GM19395 (cell line): ENCODE measurements around the gene DEFB108B.
A peak's percentile ranks its signal among the peaks of the same experiment; 100 is the strongest.
"Not testable (repeated sequence)": the region's sequence is repeated elsewhere in the genome, so short reads cannot be mapped to it uniquely, and the experiment has no call there.

ENCODE experiments used
- ATAC-seq: cut with Tn5 transposase; IDR thresholded peaks from one replicate; pipeline ENCODE4 v1.9.1; 2021; ENCODE audit warnings: mild to moderate bottlenecking, moderate library complexity; ENCODE audit not compliant: unreplicated experiment

The DEFB108B gene

GRCh38 chr11:71832811-71833210, at the start of gene DEFB108B:
Gene DEFB108B (plus strand): TSS chr11:71833200. CDS start chr11:71833200, 0 bp downstream.
- not testable (repeated sequence) for ATAC-seq

GRCh38 chr11:71786114-71786847, 46.7 kb upstream of the DEFB108B start:
- ATAC-seq: not testable (repeated sequence)

- ATAC-seq: peak; percentile 97
Measured at GRCh38 chr11:71786848-71787097, 46.2 kb upstream of the DEFB108B start.

GRCh38 chr11:71787098-71787823, 45.7 kb upstream of the DEFB108B start:
- peak; percentile 96 for ATAC-seq

- ATAC-seq: not testable (repeated sequence)
Measured at GRCh38 chr11:71787824-71788454, 45.1 kb upstream of the DEFB108B start.

GRCh38 chr11:71789444-71790196, 43.4 kb upstream of the DEFB108B start:
- ATAC-seq: not testable (repeated sequence)

GRCh38 chr11:71791111-71791510, 41.9 kb upstream of the DEFB108B start:
- ATAC-seq: not testable (repeated sequence)

- not testable (repeated sequence) for ATAC-seq
Measured at GRCh38 chr11:71792621-71793235, 40.3 kb upstream of the DEFB108B start.

- ATAC-seq: not testable (repeated sequence)
Measured at GRCh38 chr11:71794386-71795040, 38.5 kb upstream of the DEFB108B start.

GRCh38 chr11:71795236-71795635, 37.8 kb upstream of the DEFB108B start:
- not testable (repeated sequence) for ATAC-seq

- not testable (repeated sequence) for ATAC-seq
Measured at GRCh38 chr11:71796016-71796415, 37.0 kb upstream of the DEFB108B start.

GRCh38 chr11:71796781-71797180, 36.2 kb upstream of the DEFB108B start:
- ATAC-seq: not testable (repeated sequence)

GRCh38 chr11:71799556-71800128, 33.4 kb upstream of the DEFB108B start:
- ATAC-seq: not testable (repeated sequence)

GRCh38 chr11:71800335-71800953, 32.6 kb upstream of the DEFB108B start:
- not testable (repeated sequence) for ATAC-seq

GRCh38 chr11:71801026-71801425, 32.0 kb upstream of the DEFB108B start:
- not testable (repeated sequence) for ATAC-seq

GRCh38 chr11:71802874-71803273, 30.1 kb upstream of the DEFB108B start:
- not testable (repeated sequence) for ATAC-seq

- not testable (repeated sequence) for ATAC-seq
Measured at GRCh38 chr11:71804158-71804947, 28.6 kb upstream of the DEFB108B start.

- ATAC-seq: not testable (repeated sequence)
Measured at GRCh38 chr11:71812529-71812928, 20.5 kb upstream of the DEFB108B start.
